PC-9 (cell line): ENCODE data around the gene ADD3. TPM values are rescaled to one million over a fixed set of nuclear protein-coding genes. Genes with fewer than 3 reads are reported as not detected.

Source experiments
- BruUV-seq: library from RNA; stranded (reverse); fragments of 400-500 nt; replicated peaks from 2 replicates; lab custom pipeline; 2021; lab: Mats Ljungman, UMichigan
- CTCF ChIA-PET: fragments of 300-600 bp; sonication (Branson Sonifier 250); formaldehyde crosslinking; loops from one replicate; lab custom pipeline; 2022; ENCODE audit warnings: antibody characterized with exemption; lab: Charles Lee
- POLR2A ChIA-PET: fragments of 300-600 bp; sonication (Branson Sonifier 250); formaldehyde crosslinking; loops from one replicate; lab custom pipeline; 2022; ENCODE audit warnings: antibody characterized with exemption; ENCODE audit not compliant: unreplicated experiment; lab: Charles Lee
- DNase-seq, 2 experiments: peaks; one replicate each; pipeline versions ENCODE4 v3.0.0 to v3.0.0-alpha.2; 2015 to 2022; ENCODE audit warnings: mixed read lengths in 1 of 2
- H2AFZ ChIP-seq: fragments of 200-600 bp; sonication (generic); 2 replicates; pipeline ENCODE4 v1.8.1; 2017; ENCODE audit warnings: antibody characterized with exemption
- H3F3A ChIP-seq: fragments of 200-600 bp; sonication (generic); 2 replicates; pipeline ENCODE4 v1.8.1; 2017; ENCODE audit warnings: antibody characterized with exemption, mild to moderate bottlenecking, low read depth; ENCODE audit not compliant: insufficient read depth
- H3K27ac ChIP-seq: fragments of 200-600 bp; sonication (generic); 2 replicates; pipeline ENCODE4 v1.6.1; 2016; ENCODE audit warnings: mixed run types
- H3K27me3 ChIP-seq: fragments of 200-600 bp; sonication (generic); 2 replicates; pipeline ENCODE4 v1.6.1; 2016; ENCODE audit warnings: low read depth, mixed run types; ENCODE audit not compliant: insufficient read depth
- H3K36me3 ChIP-seq: fragments of 200-600 bp; sonication (generic); 2 replicates; pipeline ENCODE4 v1.6.1; 2016; ENCODE audit warnings: low read depth, mixed run types
- H3K4me1 ChIP-seq: fragments of 200-600 bp; sonication (generic); replicated peaks from 2 replicates; pipeline ENCODE4 v1.6.1; 2016; ENCODE audit warnings: mixed run types; ENCODE audit not compliant: insufficient read depth
- H3K4me2 ChIP-seq: fragments of 200-600 bp; sonication (generic); 2 replicates; pipeline ENCODE4 v1.6.1; 2017; ENCODE audit warnings: mixed run types
- H3K4me3 ChIP-seq: fragments of 200-600 bp; sonication (generic); 2 replicates; pipeline ENCODE4 v1.6.1; 2016; ENCODE audit warnings: mixed run types
- H3K79me2 ChIP-seq: fragments of 200-600 bp; sonication (generic); 2 replicates; pipeline ENCODE4 v1.6.1; 2017; ENCODE audit warnings: low read depth, mixed run types
- H3K9me2 ChIP-seq: fragments of 200-600 bp; sonication (generic); 2 replicates; pipeline ENCODE4 v1.8.1; 2017; ENCODE audit warnings: mild to moderate bottlenecking; ENCODE audit not compliant: insufficient read depth
- H3K9me3 ChIP-seq: fragments of 200-600 bp; sonication (generic); 2 replicates; pipeline ENCODE4 v1.8.1; 2016; ENCODE audit warnings: low read depth; ENCODE audit not compliant: insufficient read depth
- H4K20me1 ChIP-seq: fragments of 200-600 bp; sonication (generic); 2 replicates; pipeline ENCODE4 v1.8.1; 2017; ENCODE audit not compliant: insufficient read depth
- CTCF ChIP-seq: fragments of 200-600 bp; sonication (generic); conservative IDR thresholded peaks from 2 replicates; pipeline ENCODE4 v1.6.1; 2017; ENCODE audit warnings: mixed run types, antibody characterized with exemption, mild to moderate bottlenecking, moderate library complexity
- EZH2 ChIP-seq: fragments of 200-600 bp; sonication (generic); IDR thresholded peaks from 2 replicates; pipeline ENCODE4 v1.8.0; 2017; ENCODE audit warnings: antibody characterized with exemption, low read depth
- intact Hi-C: fragments of 100-400 bp; cut with micrococcal nuclease; formaldehyde crosslinking; loops from one replicate; pipeline ENCODE4 v1.10.0; 2022; ENCODE audit not compliant: unreplicated experiment
- total RNA-seq: library from RNA; stranded (reverse); gene quantifications from 2 replicates; pipeline ENCODE4 v1.2.3, GENCODE V29; 2021

Gene ADD3
- total RNA-seq, 1 experiment from 2014 or later: 77.7 TPM

DNA sequence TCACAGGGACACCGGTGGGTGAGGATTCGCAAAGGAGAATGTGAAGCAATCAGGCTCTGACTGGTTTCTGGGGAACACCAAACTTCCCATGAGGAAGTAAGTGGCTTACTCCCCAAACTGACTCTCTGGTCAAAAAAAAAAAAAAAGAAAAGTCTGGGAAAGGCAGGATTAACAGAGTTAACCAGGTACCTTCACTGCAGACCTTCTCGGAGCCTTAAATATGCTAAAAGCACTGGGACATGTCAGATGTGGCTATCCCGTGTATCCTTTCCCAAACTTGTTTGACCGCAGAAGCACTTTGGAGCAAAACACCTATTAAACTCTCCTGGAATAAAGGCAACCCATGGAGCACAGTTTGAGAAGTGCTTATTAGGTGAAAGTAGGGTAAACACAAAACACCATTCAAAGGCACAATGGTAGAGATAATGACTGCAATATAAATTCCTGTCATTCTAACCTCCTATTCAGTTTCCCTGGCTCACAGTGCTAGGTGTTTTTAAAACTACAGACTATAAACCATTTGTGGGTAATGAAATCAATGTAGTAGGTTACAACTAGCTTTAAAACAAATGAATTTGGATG, 155.5 kb downstream of the ADD3 start:
- no TSS peak for BruUV-seq
- H2AFZ ChIP-seq: no peak overlapping the region
- no peak for DNase-seq
- no peaks in the 10 kb centered on the region for H3F3A ChIP-seq
- no peak overlapping the region for H3K4me2 ChIP-seq
- H4K20me1 ChIP-seq: no peaks in the 10 kb centered on the region
- H3K27ac ChIP-seq: no peak overlapping the region
- intact Hi-C loops: no loop called here
- ChIA-PET POLR2A (no interaction called here), CTCF (no interaction called here)
- H3K27me3 ChIP-seq: peaks cover 1% of the 10 kb centered on the region; the same call in 1 of the 2 replicates
- TF ChIP-seq CTCF: no peak
- no peak for TF ChIP-seq EZH2
- H3K9me3 ChIP-seq: no peaks in the 10 kb centered on the region
- no peaks in the 10 kb centered on the region for H3K4me1 ChIP-seq
- no peak overlapping the region for H3K4me3 ChIP-seq
- H3K9me2 ChIP-seq: no peaks in the 10 kb centered on the region
- H3K79me2 ChIP-seq: no peaks in the 10 kb centered on the region
- no peaks in the 10 kb centered on the region for H3K36me3 ChIP-seq

- no TSS peak for BruUV-seq
- intact Hi-C loops: no loop called here
- H3K27ac ChIP-seq: no peak overlapping the region
- H3K9me2 ChIP-seq: no peaks in the 10 kb centered on the region
- CTCF ChIA-PET: no interaction called here
- no peaks in the 10 kb centered on the region for H3K79me2 ChIP-seq
- no peaks in the 10 kb centered on the region for H3K4me1 ChIP-seq
- DNase-seq: no peak
- POLR2A ChIA-PET: no interaction called here
- H3F3A ChIP-seq: no peaks in the 10 kb centered on the region
- H3K27me3 ChIP-seq: peaks cover 3% of the 10 kb centered on the region; the same call in 1 of the 2 replicates
- no peak for TF ChIP-seq EZH2
- no peaks in the 10 kb centered on the region for H3K9me3 ChIP-seq
- H3K4me3 ChIP-seq: no peak overlapping the region
- no peaks in the 10 kb centered on the region for H4K20me1 ChIP-seq
- H2AFZ ChIP-seq: no peak overlapping the region
- H3K4me2 ChIP-seq: no peak overlapping the region
- no peaks in the 10 kb centered on the region for H3K36me3 ChIP-seq
Observed at GRCh38 chr10:110163841-110164240, 156.1 kb downstream of the ADD3 start.

DNA sequence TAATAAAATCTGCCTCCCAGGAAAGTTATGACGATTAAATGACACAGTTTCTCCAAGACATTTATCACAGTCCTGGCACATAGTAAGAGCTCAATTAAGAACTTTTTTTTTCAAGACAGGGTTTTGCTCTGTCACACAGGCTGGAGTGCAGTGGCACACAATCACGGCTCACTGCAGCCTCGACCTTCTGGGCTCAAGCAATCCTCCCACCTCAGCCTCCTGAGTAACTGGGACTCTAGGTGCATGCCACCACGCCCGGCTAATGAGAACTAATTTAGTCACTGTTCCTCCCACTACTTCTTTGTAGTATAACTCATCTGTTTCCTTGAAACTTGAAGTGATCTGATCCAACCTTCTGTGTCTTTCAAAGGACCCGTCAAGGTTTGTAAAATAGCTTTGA, 157.5 kb downstream of the ADD3 start:
- Histone ChIP-seq H3K27ac (no peak overlapping the region), H3F3A (no peaks in the 10 kb centered on the region), H3K4me3 (no peak overlapping the region), H3K27me3 (peaks cover 3% of the 10 kb centered on the region; the same call in 1 of the 2 replicates), H4K20me1 (no peaks in the 10 kb centered on the region), H3K4me1 (no peaks in the 10 kb centered on the region), H3K9me2 (no peaks in the 10 kb centered on the region), H2AFZ (no peak overlapping the region), H3K36me3 (no peaks in the 10 kb centered on the region), H3K4me2 (no peak overlapping the region), H3K79me2 (no peaks in the 10 kb centered on the region), H3K9me3 (no peaks in the 10 kb centered on the region)
- TF ChIP-seq CTCF (no peak), EZH2 (no peak)
- POLR2A ChIA-PET: interaction anchor here (0.6 to 0.7 kb wide), 2 partner anchors 332 to 706 kb away, joined by 3 to 6 read pairs; no protein-coding TSS in a partner anchor
- intact Hi-C loops: no loop called here
- CTCF ChIA-PET: no interaction called here
- BruUV-seq: no TSS peak
- DNase-seq: no peak
